Stimulated activated effector memory CD8-positive, alpha-beta T cell treated with anti-CD3 and anti-CD28 coated beads, Interleukin-12 subunit alpha, Interleukin-12 subunit beta, amount 100 ng/mL, for 72 hours (primary cell): ENCODE data around the gene GAREM1.

ENCODE experiments used
- ATAC-seq: fragments of 150-1000 bp; cut with Tn5 transposase; 2 replicates; pipeline ENCODE4 v1.10.0; 2021
- DNase-seq, 2 donors: peaks; one replicate each; pipeline ENCODE4 v3.0.0; 2021 to 2022; ENCODE audit warnings: low spot score in 2 of 2
- H3K27ac Mint-ChIP-seq: one replicate; pipeline ENCODE4 v1.8.0; 2022; ENCODE audit warnings: mild to moderate bottlenecking, mixed read lengths
- H3K36me3 Mint-ChIP-seq: one replicate; pipeline ENCODE4 v1.8.0; 2022; ENCODE audit warnings: mild to moderate bottlenecking, mixed read lengths
- H3K4me1 Mint-ChIP-seq: one replicate; pipeline ENCODE4 v1.8.0; 2022; ENCODE audit warnings: mixed read lengths
- H3K4me3 Mint-ChIP-seq: one replicate; pipeline ENCODE4 v1.8.0; 2022; ENCODE audit warnings: mild to moderate bottlenecking, mixed read lengths
- H3K9me3 Mint-ChIP-seq: one replicate; pipeline ENCODE4 v1.8.0; 2022; ENCODE audit warnings: mixed read lengths

The GAREM1 gene

GRCh38 chr18:32372381-32373061 lies 98.2 kb downstream of the GAREM1 start:
- no peaks in the 10 kb centered on the region for H3K9me3 Mint-ChIP-seq
- H3K36me3 Mint-ChIP-seq: no peaks in the 10 kb centered on the region
- ATAC-seq (no peak), DNase-seq (no peak)
- no peak overlapping the region for H3K4me3 Mint-ChIP-seq
- no peak overlapping the region for H3K27ac Mint-ChIP-seq
- no peaks in the 10 kb centered on the region for H3K4me1 Mint-ChIP-seq

GRCh38 chr18:32372047-32372380 lies 98.7 kb downstream of the GAREM1 start:
- ATAC-seq: no peak
- H3K27ac Mint-ChIP-seq: no peak overlapping the region
- DNase-seq: no peak
- no peak overlapping the region for H3K4me3 Mint-ChIP-seq
- no peaks in the 10 kb centered on the region for H3K9me3 Mint-ChIP-seq
- H3K36me3 Mint-ChIP-seq: no peaks in the 10 kb centered on the region
- no peaks in the 10 kb centered on the region for H3K4me1 Mint-ChIP-seq

GRCh38 chr18:32371384-32371783 lies 99.3 kb downstream of the GAREM1 start:
- ATAC-seq: no peak
- Mint-ChIP-seq H3K4me1 (no peaks in the 10 kb centered on the region), H3K4me3 (no peak overlapping the region), H3K27ac (no peak overlapping the region), H3K9me3 (no peaks in the 10 kb centered on the region), H3K36me3 (no peaks in the 10 kb centered on the region)
- no peak for DNase-seq

DNA sequence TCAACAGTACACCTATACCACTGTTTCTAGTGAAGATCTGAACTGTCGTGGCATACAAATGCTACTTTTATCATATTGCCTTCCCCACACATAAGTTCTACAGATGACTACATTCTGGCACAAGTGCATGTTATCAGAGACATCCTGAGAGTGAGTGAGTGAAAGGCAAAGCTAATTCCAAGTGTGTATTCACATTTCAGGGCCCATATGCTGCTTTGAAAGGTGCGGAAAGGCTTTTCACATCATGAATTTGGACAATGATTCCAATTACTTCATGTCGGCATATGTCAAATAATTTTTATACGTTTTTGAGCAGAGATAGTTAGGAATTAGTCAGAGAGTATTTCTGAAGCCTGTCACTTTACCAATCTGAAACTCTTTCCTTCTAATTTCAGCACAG lies 101.7 kb downstream of the GAREM1 start:
- Mint-ChIP-seq H3K9me3 (no peaks in the 10 kb centered on the region), H3K36me3 (no peaks in the 10 kb centered on the region), H3K27ac (no peak overlapping the region), H3K4me3 (no peak overlapping the region), H3K4me1 (no peaks in the 10 kb centered on the region)
- DNase-seq (no peak), ATAC-seq (no peak)

- DNase-seq (no peak), ATAC-seq (no peak)
- no peak overlapping the region for H3K27ac Mint-ChIP-seq
- H3K9me3 Mint-ChIP-seq: no peaks in the 10 kb centered on the region
- no peak overlapping the region for H3K4me3 Mint-ChIP-seq
- no peaks in the 10 kb centered on the region for H3K4me1 Mint-ChIP-seq
- no peaks in the 10 kb centered on the region for H3K36me3 Mint-ChIP-seq
Observed at GRCh38 chr18:32368170-32368569, 102.5 kb downstream of the GAREM1 start.

DNA sequence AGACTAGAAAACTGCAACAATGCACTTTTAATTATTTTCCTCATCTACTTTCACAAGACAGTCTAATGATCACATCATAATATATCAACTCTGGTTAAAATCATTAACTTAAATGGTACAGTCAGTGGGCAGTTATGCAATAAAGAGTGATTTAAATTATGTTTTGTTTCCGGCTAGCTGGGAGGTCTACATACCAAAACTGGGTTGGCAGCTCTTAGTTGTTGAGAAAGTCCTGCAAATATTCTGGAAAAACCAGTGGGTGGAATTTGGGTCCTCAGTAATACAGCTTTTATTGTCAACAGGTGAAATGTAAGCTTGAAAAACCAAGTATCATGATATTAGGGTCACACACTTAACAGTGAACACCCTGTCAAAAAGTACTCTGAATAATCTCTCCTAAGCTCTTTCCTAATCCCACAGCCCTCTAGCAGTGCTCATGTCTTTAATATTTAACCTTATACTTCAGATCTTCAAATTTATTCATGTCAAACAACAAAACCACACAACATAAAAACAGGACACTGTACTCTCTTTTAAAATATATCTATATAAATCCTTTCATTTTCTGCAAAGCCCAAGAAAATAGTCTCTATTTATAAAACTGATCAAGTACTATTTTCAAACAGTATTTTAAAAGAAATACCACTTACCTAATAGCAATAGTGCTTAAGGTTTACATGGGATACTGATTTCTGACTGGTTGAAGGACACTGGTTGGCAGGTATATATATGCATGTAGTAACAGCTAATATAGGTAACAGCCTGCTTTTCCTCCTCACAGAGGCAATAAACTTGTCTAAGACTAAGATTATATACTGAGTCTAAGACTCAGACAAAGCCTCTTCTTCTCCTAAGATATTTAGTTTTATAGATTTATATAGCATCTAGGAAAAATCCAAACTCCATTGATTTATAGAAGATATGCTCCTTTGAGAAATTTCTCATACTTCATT lies 103.8 kb downstream of the GAREM1 start:
- ATAC-seq: no peak
- H3K9me3 Mint-ChIP-seq: no peaks in the 10 kb centered on the region
- H3K4me1 Mint-ChIP-seq: no peaks in the 10 kb centered on the region
- no peak for DNase-seq
- H3K36me3 Mint-ChIP-seq: no peaks in the 10 kb centered on the region
- H3K27ac Mint-ChIP-seq: no peak overlapping the region
- no peak overlapping the region for H3K4me3 Mint-ChIP-seq

- no peak for ATAC-seq
- Mint-ChIP-seq H3K36me3 (no peaks in the 10 kb centered on the region), H3K4me1 (no peaks in the 10 kb centered on the region), H3K27ac (no peak overlapping the region), H3K9me3 (no peaks in the 10 kb centered on the region), H3K4me3 (no peak overlapping the region)
- DNase-seq: no peak
Observed at GRCh38 chr18:32362484-32362883, 108.2 kb downstream of the GAREM1 start.

DNA sequence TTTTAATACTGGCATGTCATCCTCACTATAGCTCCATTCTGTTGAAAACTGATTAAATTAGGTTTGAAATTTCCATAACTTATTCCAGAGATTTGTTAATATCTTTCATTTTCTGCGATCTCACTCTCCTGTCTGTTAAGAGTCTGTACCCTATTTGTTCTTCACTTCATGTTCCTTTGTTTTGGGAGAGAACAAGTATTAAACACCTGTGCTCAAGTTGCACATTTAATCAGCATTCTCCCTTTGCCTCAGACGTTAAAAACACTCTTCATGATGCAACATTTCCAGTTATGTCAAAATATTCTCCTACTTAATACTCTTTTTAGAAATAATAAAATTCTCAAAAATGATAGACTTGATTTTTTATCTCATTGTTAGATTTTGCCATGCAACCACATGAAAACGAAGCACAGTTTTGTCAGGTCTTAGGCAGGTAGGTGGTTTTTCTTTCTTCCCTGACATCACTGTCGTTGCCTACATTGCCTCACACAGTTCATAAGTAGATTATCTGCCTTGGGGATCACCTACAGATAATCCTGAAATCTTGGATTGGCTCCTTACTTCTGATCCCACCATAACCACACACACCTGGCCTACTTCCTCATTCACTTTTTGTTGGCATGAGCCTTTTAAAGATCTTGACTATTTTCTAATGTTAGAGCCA lies 109.9 kb downstream of the GAREM1 start:
- Mint-ChIP-seq H3K4me1 (no peaks in the 10 kb centered on the region), H3K4me3 (no peak overlapping the region), H3K27ac (no peak overlapping the region), H3K36me3 (no peaks in the 10 kb centered on the region), H3K9me3 (no peaks in the 10 kb centered on the region)
- ATAC-seq (no peak), DNase-seq (no peak)

DNA sequence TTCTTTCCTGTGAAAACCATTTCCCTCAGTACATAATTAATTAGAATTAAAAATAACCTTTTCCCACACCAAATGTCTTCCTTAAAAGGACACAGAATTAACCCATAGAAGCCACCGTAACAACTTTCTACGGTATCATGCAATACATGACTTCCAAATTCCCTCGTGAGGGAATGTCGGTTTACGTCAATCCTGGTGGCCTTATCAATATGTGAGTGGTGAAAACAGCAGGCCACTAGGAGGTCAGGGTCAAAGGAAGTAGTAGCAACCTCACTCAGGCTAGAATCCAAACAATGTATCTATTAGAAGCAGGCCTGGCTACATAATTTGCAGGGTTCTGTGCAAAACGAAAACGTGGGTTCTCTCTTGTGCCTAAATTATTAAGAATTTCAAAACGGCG lies 112.2 kb downstream of the GAREM1 start:
- Mint-ChIP-seq H3K4me1 (no peaks in the 10 kb centered on the region), H3K36me3 (no peaks in the 10 kb centered on the region), H3K4me3 (no peak overlapping the region), H3K9me3 (no peaks in the 10 kb centered on the region), H3K27ac (no peak overlapping the region)
- ATAC-seq: no peak
- no peak for DNase-seq

DNA sequence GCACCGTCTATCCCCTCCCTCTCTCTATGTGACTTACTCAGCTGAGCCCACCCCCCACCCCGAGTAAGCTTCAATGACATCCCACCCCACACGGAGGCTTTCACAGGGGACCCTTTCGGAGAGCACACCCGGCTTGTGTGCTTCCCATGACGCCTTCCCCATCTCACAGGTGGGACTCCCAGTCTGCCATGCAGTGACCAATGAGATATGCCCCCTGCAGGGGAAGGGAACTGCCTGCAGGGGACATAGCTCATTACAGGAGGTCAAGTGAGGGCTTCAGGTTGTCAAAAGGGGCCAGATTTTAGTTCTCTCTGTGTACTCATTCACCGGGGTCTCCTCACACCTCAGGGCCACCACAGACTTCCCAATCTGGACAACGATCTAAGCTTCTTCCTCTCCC lies 112.6 kb downstream of the GAREM1 start:
- ATAC-seq (no peak), DNase-seq (no peak)
- no peaks in the 10 kb centered on the region for H3K36me3 Mint-ChIP-seq
- no peak overlapping the region for H3K4me3 Mint-ChIP-seq
- H3K4me1 Mint-ChIP-seq: no peaks in the 10 kb centered on the region
- no peaks in the 10 kb centered on the region for H3K9me3 Mint-ChIP-seq
- H3K27ac Mint-ChIP-seq: no peak overlapping the region

DNA sequence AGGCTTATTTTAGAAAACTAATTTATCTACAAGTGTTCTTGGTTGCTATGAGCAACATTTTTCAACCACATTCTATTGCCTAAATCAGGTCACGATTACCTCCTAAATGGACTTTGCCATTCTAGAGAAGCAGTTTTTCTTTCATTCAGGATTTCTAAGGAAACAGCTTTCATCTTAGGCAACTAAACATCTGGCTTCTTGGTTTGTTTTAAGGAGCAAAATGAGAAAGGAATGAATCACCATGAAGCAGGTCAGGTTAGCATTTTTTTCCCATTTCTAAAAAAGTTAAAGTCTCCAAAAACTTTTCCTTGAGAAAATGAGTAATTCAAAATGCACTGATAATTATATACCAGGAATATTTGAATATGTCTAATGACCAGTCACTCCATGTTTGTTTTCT lies 114.8 kb downstream of the GAREM1 start:
- H3K4me1 Mint-ChIP-seq: no peaks in the 10 kb centered on the region

GRCh38 chr18:32354518-32354917 lies 116.2 kb downstream of the GAREM1 start:
- DNase-seq (no peak), ATAC-seq (no peak)
- Mint-ChIP-seq H3K4me1 (no peaks in the 10 kb centered on the region), H3K9me3 (no peaks in the 10 kb centered on the region), H3K36me3 (no peaks in the 10 kb centered on the region), H3K27ac (no peak overlapping the region), H3K4me3 (no peak overlapping the region)

More for the DNA sequence above, 114.8 kb downstream of the GAREM1 start:
- no peak for DNase-seq
- Mint-ChIP-seq H3K4me3 (no peak overlapping the region), H3K27ac (no peak overlapping the region), H3K36me3 (no peaks in the 10 kb centered on the region), H3K9me3 (no peaks in the 10 kb centered on the region)
- ATAC-seq: no peak

- no peak overlapping the region for H3K4me3 Mint-ChIP-seq
- H3K4me1 Mint-ChIP-seq: no peaks in the 10 kb centered on the region
- no peaks in the 10 kb centered on the region for H3K36me3 Mint-ChIP-seq
Observed at GRCh38 chr18:32353257-32353656, 117.4 kb downstream of the GAREM1 start.

DNA sequence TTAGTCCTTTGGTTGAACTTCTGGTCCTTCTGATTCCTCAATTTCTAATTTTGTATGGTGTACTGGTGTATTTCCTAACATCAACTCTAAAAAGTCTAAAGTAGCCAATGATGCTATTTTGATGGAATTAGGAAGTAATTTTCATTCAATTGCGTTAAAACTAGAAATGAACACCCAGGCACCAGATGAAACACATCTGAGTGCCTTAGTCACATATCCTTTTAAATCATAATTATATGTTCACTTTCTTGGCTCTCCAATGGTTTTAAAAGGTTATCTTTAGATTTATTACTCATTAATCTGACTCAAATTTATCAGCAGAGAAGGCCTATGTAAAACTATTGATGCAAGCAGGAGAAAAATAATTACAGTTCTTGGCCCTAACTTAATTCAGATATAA lies 119.7 kb downstream of the GAREM1 start:
- H3K36me3 Mint-ChIP-seq: no peaks in the 10 kb centered on the region
- no peak overlapping the region for H3K27ac Mint-ChIP-seq
- H3K4me3 Mint-ChIP-seq: no peak overlapping the region
- no peaks in the 10 kb centered on the region for H3K4me1 Mint-ChIP-seq
- no peaks in the 10 kb centered on the region for H3K9me3 Mint-ChIP-seq
- DNase-seq: no peak
- ATAC-seq: no peak

More at GRCh38 chr18:32353257-32353656, 117.4 kb downstream of the GAREM1 start:
- DNase-seq (no peak), ATAC-seq (no peak)
- Mint-ChIP-seq H3K9me3 (no peaks in the 10 kb centered on the region), H3K27ac (no peak overlapping the region)

- no peak overlapping the region for H3K27ac Mint-ChIP-seq
- ATAC-seq (no peak), DNase-seq (no peak)
- H3K4me3 Mint-ChIP-seq: no peak overlapping the region
- no peaks in the 10 kb centered on the region for H3K36me3 Mint-ChIP-seq
- H3K9me3 Mint-ChIP-seq: no peaks in the 10 kb centered on the region
- H3K4me1 Mint-ChIP-seq: no peaks in the 10 kb centered on the region
Observed at GRCh38 chr18:32349728-32350395, 120.8 kb downstream of the GAREM1 start.
